GM12864 (cell line): Measurements from ENCODE around the gene SSNA1.
A peak's percentile ranks its signal among the peaks of the same experiment; 100 is the strongest.

ENCODE experiments used
- DNase-seq: peaks from one replicate; pipeline ENCODE4 v3.0.0-alpha.2; 2011; ENCODE audit warnings: low read depth
- H3K4me3 ChIP-seq: 2 replicates; pipeline ENCODE4 v1.5.1; 2011; ENCODE audit warnings: mild to moderate bottlenecking, low read depth, low read length, control low read depth
- TF ChIP-seq, protein P1 (sequence below): IDR thresholded peaks from 2 replicates; pipeline ENCODE4 v1.5.1; 2011; ENCODE audit warnings: low read depth, mild to moderate bottlenecking, moderate library complexity, low read length, control low read depth, inconsistent platforms; ENCODE audit errors: missing control alignments

The SSNA1 gene

DNA sequence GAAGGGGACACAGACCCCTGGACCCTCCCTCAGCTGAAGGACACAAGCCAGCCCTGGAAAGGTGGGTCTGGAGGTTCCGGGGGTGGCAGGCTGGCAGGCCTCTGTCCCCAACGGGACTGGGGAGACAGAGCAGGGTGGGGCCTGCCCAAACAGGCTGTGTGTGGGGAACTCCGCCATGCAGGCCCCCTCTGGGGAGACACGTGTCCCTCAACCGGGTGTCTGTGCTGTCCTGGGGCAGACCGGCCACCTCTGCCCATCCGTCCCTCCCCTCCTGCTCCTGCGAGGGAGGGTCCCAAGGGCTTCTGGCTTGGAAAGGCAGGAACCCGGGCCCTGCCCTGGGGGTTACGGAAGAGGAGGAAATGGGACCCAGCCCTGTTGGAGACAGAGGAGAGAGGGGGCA is 43.6 kb downstream of the SSNA1 start:
- H3K4me3 ChIP-seq, result no peak overlapping the region
- DNase-seq, result no peak
- TF ChIP-seq, protein P1, sequence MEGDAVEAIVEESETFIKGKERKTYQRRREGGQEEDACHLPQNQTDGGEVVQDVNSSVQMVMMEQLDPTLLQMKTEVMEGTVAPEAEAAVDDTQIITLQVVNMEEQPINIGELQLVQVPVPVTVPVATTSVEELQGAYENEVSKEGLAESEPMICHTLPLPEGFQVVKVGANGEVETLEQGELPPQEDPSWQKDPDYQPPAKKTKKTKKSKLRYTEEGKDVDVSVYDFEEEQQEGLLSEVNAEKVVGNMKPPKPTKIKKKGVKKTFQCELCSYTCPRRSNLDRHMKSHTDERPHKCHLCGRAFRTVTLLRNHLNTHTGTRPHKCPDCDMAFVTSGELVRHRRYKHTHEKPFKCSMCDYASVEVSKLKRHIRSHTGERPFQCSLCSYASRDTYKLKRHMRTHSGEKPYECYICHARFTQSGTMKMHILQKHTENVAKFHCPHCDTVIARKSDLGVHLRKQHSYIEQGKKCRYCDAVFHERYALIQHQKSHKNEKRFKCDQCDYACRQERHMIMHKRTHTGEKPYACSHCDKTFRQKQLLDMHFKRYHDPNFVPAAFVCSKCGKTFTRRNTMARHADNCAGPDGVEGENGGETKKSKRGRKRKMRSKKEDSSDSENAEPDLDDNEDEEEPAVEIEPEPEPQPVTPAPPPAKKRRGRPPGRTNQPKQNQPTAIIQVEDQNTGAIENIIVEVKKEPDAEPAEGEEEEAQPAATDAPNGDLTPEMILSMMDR, result no peak

DNA sequence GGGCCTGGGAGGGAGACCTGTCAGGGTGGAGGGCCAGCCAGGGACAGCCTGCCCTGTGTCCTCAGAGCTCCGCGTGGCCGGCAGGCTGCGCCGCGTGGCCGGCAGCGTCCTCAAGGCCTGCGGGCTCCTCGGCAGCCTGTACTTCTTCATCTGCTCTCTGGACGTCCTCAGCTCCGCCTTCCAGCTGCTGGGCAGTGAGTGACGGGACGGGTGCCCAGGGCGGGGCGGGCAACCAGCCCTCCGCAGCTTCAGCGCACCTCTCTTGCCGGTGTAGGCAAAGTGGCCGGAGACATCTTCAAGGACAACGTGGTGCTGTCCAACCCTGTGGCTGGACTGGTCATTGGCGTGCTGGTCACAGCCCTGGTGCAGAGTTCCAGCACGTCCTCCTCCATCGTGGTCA is 44.0 kb downstream of the SSNA1 start:
- TF ChIP-seq, protein P1, result no peak
- DNase-seq, result no peak
- H3K4me3 ChIP-seq, result no peak overlapping the region

DNA sequence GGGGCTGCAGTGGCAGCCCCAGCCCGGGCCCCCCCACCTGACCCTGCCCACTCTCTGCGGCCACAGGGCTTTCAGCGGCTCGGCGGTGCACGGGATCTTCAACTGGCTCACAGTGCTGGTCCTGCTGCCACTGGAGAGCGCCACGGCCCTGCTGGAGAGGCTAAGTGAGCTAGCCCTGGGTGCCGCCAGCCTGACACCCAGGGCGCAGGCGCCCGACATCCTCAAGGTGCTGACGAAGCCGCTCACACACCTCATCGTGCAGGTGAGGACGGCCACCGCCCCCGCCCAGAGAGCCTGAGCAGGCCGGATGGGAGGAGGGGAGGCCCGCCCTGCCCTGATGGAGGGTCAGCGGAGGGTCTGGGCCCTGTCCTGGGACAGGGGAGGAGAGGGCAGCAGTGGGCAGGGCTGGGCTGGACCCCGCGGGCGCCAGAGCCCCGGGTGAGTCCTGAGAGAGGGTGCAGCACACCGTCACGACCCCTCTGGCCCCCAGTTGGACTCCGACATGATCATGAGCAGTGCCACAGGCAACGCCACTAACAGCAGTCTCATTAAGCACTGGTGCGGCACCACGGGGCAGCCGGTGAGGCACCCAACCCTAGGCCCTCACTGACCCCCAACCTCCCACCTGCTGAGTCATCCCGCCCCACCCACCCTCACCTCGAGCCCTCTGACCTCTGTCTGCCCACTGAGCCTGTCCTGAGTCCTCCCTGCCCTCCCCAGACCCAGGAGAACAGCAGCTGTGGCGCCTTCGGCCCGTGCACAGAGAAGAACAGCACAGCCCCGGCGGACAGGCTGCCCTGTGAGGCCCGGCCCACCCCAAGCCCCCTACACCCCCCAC is 44.9 kb downstream of the SSNA1 start:
- DNase-seq, result no peak
- H3K4me3 ChIP-seq, result no peak overlapping the region
- TF ChIP-seq, protein P1, result no peak

DNA sequence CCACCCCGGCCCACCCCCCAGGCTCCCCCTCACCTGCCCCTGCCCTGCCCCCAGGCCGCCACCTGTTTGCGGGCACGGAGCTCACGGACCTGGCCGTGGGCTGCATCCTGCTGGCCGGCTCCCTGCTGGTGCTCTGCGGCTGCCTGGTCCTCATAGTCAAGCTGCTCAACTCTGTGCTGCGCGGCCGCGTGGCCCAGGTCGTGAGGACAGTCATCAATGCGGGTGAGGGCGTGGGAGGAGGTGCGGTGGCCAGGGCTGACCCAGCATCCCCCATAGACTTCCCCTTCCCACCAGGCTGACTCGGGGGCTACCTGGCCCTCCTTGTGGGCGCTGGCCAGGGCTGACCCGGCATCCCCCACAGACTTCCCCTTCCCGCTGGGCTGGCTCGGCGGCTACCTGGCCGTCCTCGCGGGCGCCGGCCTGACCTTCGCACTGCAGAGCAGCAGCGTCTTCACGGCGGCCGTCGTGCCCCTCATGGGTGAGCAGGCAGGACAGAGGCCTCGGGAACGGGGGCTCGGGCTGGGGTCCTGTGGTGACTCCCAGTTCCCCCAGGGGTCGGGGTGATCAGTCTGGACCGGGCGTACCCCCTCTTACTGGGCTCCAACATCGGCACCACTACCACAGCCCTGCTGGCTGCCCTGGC is 45.7 kb downstream of the SSNA1 start:
- no peak overlapping the region for H3K4me3 ChIP-seq
- TF ChIP-seq, protein P1, result no peak
- no peak for DNase-seq

DNA sequence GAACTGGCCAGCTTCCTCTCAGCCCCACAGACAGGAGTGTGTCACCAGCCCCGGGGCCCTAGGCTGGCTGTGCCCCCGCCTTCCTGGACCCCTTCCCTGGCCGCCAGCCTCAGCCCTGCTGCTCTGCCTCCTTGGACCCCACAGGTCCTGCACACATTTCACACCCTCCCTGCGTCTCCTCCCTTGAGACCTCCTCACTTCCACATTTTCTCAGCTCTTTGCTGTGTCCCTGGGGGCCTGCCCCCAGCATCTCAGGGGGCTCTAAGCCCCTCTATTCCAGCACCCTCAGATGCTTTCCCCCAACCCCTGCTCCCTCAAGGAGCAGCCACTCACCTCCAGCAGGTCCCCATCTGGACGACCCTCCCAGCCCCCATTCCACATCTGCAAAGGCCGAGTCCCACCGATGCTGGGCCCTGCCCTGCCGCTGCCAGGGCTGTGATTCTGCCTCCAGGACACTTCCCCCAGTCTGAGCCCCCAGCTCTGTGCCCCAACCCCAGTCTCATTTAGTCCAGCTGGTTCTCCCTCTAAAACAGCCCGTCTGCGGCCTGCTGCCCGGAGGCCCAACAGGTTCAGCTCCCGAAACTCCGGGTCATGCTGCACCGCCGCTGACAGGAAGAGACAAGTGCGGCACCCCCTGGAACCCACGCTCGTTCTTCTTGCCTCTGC is 46.4 kb downstream of the SSNA1 start:
- H3K4me3 ChIP-seq, result no peak overlapping the region
- no peak for DNase-seq
- TF ChIP-seq, protein P1, result no peak

DNA sequence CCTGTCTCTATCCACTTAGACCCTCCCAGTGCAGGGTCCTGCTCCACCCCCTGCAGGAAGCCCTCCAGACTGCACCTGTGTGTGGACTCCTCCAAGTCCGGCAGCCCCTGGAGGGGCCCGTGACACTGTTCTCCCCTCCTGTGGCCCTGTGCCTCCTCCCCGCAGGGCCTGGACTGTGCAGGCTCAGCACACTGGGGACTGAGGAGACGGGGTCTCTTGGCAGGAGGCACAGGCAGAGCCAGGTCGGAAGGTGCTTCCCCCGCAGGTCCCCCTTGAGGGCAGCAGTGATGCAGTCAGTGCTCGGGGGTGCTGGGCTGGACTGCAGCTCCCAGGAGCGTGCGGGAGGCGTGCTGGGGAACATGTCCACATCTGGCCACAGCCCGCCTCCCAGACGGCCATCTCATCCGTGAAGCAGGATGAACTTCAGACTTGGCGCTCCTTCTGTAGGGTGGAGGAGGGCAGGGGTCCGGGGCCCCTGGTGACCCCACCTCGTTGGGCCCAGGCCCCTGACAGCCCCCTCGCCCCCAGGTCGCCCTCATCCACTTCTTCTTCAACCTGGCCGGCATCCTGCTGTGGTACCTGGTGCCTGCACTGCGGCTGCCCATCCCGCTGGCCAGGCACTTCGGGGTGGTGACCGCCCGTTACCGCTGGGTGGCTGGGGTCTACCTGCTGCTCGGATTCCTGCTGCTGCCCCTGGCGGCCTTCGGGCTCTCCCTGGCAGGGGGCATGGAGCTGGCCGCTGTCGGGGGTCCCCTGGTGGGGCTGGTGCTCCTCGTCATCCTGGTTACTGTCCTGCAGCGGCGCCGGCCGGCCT is 47.2 kb downstream of the SSNA1 start:
- TF ChIP-seq, protein P1, result peak; percentile 19
- H3K4me3 ChIP-seq, result no peak overlapping the region
- no peak for DNase-seq
